Measurements from ENCODE around the gene MEIS1. TPM values are rescaled to one million over a fixed set of nuclear protein-coding genes. Genes with fewer than 3 reads are reported as not detected.

MEIS1 gene
- total RNA-seq, 2 experiments from 2014 or later = not detected

DNA sequence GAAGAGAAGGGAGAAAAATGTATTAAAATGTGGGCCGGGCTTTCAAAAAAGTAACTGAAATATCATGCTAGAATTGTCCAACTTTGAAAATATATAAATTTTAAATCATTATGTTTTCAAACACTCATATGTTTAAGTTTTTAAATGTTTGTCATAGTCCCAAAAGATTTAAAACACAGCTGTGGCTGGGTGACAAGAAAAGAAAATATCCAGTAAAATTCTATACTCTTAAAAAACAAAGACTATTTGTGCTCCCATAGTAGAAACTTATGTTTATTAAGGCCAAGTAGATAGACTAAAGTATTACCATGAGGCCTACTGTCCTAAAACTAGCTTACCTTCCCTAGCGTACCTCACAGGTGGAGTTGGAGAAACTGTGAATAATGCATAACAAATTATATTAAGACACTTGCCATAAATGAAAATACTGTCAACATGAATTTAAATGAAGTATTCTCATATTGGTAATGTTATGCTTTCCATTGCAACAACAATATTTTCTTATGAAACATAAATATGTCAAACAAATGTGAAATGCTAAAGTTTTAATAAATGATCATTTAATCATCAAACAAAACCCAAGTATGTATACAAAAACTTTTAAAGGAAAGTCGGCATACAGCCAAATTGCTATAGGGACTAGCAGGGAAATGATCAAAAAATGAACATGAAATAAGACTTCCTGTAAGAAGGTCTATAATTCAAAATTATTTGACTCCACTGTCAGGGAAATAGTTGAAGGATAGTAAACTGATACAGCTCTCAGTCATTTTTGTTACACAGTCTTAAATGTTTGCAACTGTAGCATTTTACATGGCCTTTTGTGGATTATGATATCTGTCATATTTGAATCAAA is 13.4 kb downstream of the MEIS1 start:
- no peaks in the 10 kb centered on the region for H3K9me3 Mint-ChIP-seq (ENCODE audit: low read depth)
- H3K4me3 Mint-ChIP-seq = no peak overlapping the region
- intact Hi-C loops (cut with DNase I, micrococcal nuclease) = no loop called here
- no peaks in the 10 kb centered on the region for H3K36me3 Mint-ChIP-seq (ENCODE audit: low read depth)
- no peaks in the 10 kb centered on the region for H3K4me1 Mint-ChIP-seq
- DNase-seq (no peak), ATAC-seq (no peak)
- ChIA-PET POLR2A (no interaction called here), CTCF (no interaction called here)
- H3K27me3 Mint-ChIP-seq = peaks cover 25% of the 10 kb centered on the region
- H3K27ac Mint-ChIP-seq = no peak overlapping the region

GRCh38 chr2:66452214-66452613 is 17.3 kb downstream of the MEIS1 start:
- Mint-ChIP-seq H3K4me3 (no peak overlapping the region), H3K27me3 (peaks cover 11% of the 10 kb centered on the region), H3K36me3 (ENCODE audit: low read depth) (no peaks in the 10 kb centered on the region), H3K9me3 (ENCODE audit: low read depth) (no peaks in the 10 kb centered on the region), H3K4me1 (no peaks in the 10 kb centered on the region), H3K27ac (no peak overlapping the region)
- ATAC-seq = no peak
- no peak for DNase-seq
- ChIA-PET POLR2A (no interaction called here), CTCF (no interaction called here)
- intact Hi-C loops (cut with DNase I, micrococcal nuclease) = no loop called here

DNA sequence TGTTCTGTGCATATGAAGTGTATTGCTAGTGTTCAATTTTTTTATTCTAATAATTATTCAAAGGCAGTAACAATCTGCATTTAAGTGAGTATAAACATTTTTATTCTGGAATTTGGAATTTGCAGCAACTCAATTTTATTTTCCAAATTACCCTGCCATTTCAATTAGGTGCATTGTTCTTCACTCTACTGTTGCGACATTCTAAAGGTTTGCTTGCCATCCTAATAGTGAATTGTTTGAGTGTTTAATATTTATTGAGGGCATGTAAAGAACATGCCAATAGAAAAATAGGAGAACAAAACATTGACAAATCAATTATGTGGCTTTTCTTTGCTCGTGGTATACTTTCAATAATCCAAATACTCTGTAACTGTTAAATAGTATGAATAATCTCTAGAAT is 18.0 kb downstream of the MEIS1 start:
- Mint-ChIP-seq H3K27ac (no peak overlapping the region), H3K36me3 (ENCODE audit: low read depth) (no peaks in the 10 kb centered on the region), H3K4me3 (no peak overlapping the region), H3K4me1 (no peaks in the 10 kb centered on the region), H3K27me3 (peaks cover 5% of the 10 kb centered on the region), H3K9me3 (ENCODE audit: low read depth) (no peaks in the 10 kb centered on the region)
- intact Hi-C loops (cut with DNase I, micrococcal nuclease) = no loop called here
- ChIA-PET POLR2A (no interaction called here), CTCF (no interaction called here)
- ATAC-seq (no peak), DNase-seq (no peak)

GRCh38 chr2:66455490-66455889 is 20.6 kb downstream of the MEIS1 start:
- ChIA-PET CTCF (no interaction called here), POLR2A (no interaction called here)
- DNase-seq (no peak), ATAC-seq (no peak)
- Mint-ChIP-seq H3K9me3 (ENCODE audit: low read depth) (no peaks in the 10 kb centered on the region), H3K4me3 (no peak overlapping the region), H3K4me1 (no peaks in the 10 kb centered on the region), H3K27ac (no peak overlapping the region), H3K27me3 (peaks cover 4% of the 10 kb centered on the region), H3K36me3 (ENCODE audit: low read depth) (no peaks in the 10 kb centered on the region)
- intact Hi-C loops (cut with DNase I, micrococcal nuclease) = no loop called here

DNA sequence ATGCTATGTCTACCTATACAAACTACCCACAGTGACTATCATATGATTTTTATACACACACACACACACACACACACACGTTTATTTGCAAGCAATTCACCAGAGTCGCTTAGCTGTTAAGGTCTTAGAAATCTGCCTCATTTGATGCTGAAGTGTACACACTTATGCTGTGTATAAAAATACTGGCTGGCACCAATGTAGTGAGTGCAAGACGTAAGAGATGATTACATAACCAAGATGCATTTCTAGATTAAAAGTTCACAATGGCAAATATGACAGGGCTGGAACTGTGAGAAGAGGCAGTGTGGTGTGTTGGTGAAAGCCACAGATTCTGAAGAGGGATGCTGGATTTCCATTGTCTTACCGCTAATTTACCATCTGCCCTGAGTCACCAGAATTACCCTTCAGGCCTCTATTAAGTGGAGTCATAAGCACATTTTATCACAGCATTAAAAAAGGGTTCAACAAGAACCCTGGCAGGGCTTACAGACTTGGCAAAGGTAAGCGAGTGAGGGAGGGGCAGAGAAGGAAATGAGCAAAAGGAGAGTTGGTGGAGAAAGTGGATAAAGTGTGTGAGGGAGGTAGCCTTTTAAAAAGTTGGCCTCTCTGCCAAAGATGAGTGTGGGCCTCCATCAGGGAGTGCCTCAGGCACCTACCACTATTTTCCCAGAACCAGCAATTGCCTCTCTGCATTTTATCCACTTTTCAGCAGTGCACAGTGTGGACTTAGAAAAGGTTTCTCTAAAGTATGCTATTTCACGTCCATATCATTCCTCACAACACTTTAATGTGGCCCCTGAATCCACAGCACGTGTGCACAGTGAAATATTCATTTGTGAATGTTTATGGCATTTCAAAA is 21.5 kb downstream of the MEIS1 start:
- Mint-ChIP-seq H3K36me3 (ENCODE audit: low read depth) (no peaks in the 10 kb centered on the region), H3K27me3 (no peaks in the 10 kb centered on the region), H3K4me3 (no peak overlapping the region), H3K9me3 (ENCODE audit: low read depth) (no peaks in the 10 kb centered on the region), H3K4me1 (no peaks in the 10 kb centered on the region), H3K27ac (no peak overlapping the region)
- intact Hi-C loops (cut with DNase I, micrococcal nuclease) = no loop called here
- DNase-seq (no peak), ATAC-seq (no peak)
- ChIA-PET POLR2A (no interaction called here), CTCF (no interaction called here)

- no peak for ATAC-seq
- ChIA-PET CTCF (no interaction called here), POLR2A (no interaction called here)
- no peaks in the 10 kb centered on the region for H3K4me1 Mint-ChIP-seq
- H3K9me3 Mint-ChIP-seq (ENCODE audit: low read depth) = no peaks in the 10 kb centered on the region
- no peaks in the 10 kb centered on the region for H3K36me3 Mint-ChIP-seq (ENCODE audit: low read depth)
- H3K27ac Mint-ChIP-seq = no peak overlapping the region
- intact Hi-C loops (cut with DNase I, micrococcal nuclease) = no loop called here
- DNase-seq = no peak
- no peaks in the 10 kb centered on the region for H3K27me3 Mint-ChIP-seq
- no peak overlapping the region for H3K4me3 Mint-ChIP-seq
These were observed 22.6 kb downstream of the MEIS1 start for GRCh38 chr2:66457545-66457944.

- Mint-ChIP-seq H3K27me3 (no peaks in the 10 kb centered on the region), H3K4me1 (no peaks in the 10 kb centered on the region), H3K27ac (no peak overlapping the region), H3K4me3 (no peak overlapping the region), H3K36me3 (ENCODE audit: low read depth) (no peaks in the 10 kb centered on the region), H3K9me3 (ENCODE audit: low read depth) (no peaks in the 10 kb centered on the region)
- ChIA-PET CTCF (no interaction called here), POLR2A (no interaction called here)
- DNase-seq (no peak), ATAC-seq (no peak)
- intact Hi-C loops (cut with DNase I, micrococcal nuclease) = no loop called here
These were observed 25.1 kb downstream of the MEIS1 start for GRCh38 chr2:66460031-66460430.

GRCh38 chr2:66461001-66461663 is 26.2 kb downstream of the MEIS1 start:
- no peaks in the 10 kb centered on the region for H3K27me3 Mint-ChIP-seq
- DNase-seq = no peak
- ChIA-PET CTCF (no interaction called here), POLR2A (no interaction called here)
- intact Hi-C loops (cut with DNase I, micrococcal nuclease) = no loop called here
- no peak overlapping the region for H3K4me3 Mint-ChIP-seq
- H3K4me1 Mint-ChIP-seq = no peaks in the 10 kb centered on the region
- no peaks in the 10 kb centered on the region for H3K9me3 Mint-ChIP-seq (ENCODE audit: low read depth)
- ATAC-seq = no peak
- no peaks in the 10 kb centered on the region for H3K36me3 Mint-ChIP-seq (ENCODE audit: low read depth)
- no peak overlapping the region for H3K27ac Mint-ChIP-seq

DNA sequence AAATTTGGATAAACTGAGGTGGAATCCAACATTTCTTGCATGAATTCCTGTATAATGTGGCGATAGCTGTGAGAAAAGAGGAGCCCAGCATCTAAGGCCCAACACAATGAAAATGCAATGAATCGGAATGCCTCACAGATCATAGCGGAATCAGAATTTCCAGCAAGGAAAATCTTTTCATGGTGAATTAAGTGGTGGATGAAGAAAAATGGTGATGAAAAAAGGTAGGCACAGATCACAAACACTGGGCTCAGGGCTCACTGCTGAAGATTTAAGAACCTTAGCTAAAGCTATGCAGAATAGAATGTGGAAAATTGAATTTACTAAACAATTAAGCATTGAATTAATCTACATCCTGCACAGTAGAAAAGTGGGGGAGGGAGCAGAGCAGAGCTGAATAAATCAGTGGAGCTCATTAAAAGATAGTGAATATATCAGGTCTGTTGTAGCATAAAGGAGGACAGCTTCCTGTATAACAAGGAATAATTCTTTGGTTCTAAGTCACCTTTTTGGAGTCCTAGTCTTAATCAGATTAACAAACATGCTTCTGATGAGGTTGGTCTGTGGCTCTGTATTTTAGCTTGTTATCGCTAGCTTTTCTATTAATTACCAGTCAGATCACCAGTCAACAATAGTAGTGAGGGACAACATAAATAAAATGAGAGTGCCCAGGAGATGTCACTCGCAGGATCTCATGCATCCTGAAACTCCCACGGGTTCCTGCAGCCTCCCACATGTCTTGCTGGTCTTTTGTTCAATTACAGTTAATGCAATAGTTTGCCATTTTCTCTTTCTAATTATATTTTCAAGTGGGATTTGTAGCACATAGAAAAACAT is 27.0 kb downstream of the MEIS1 start:
- ChIA-PET CTCF (no interaction called here), POLR2A (no interaction called here)
- no peak overlapping the region for H3K4me3 Mint-ChIP-seq
- DNase-seq = no peak
- intact Hi-C loops (cut with DNase I, micrococcal nuclease) = no loop called here
- H3K27ac Mint-ChIP-seq = no peak overlapping the region
- ATAC-seq = no peak
- no peaks in the 10 kb centered on the region for H3K27me3 Mint-ChIP-seq
- H3K4me1 Mint-ChIP-seq = no peaks in the 10 kb centered on the region
- H3K9me3 Mint-ChIP-seq (ENCODE audit: low read depth) = no peaks in the 10 kb centered on the region
- no peaks in the 10 kb centered on the region for H3K36me3 Mint-ChIP-seq (ENCODE audit: low read depth)

DNA sequence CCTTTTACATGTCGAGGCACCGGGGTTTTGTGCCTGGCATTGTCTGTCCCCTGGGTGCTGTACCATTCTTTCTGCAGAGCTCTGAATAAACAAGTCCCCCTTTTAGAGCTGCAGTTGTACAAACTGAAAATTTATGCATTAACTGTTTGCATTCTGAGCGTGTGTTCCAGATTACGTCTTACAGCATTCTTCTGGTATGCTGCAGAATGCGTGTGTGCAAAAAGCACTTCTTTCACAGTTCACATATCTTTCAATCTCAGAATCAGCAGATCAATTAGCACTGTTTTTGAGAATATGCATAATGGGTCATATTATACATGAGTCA is 27.5 kb downstream of the MEIS1 start:
- ChIA-PET POLR2A (no interaction called here), CTCF (no interaction called here)
- ATAC-seq = no peak
- Mint-ChIP-seq H3K9me3 (ENCODE audit: low read depth) (no peaks in the 10 kb centered on the region), H3K27ac (no peak overlapping the region), H3K4me3 (no peak overlapping the region), H3K27me3 (peaks cover under 1% of the 10 kb centered on the region), H3K36me3 (ENCODE audit: low read depth) (no peaks in the 10 kb centered on the region), H3K4me1 (no peaks in the 10 kb centered on the region)
- intact Hi-C loops (cut with DNase I, micrococcal nuclease) = no loop called here
- DNase-seq = no peak

- DNase-seq (no peak), ATAC-seq (no peak)
- Mint-ChIP-seq H3K36me3 (ENCODE audit: low read depth) (no peaks in the 10 kb centered on the region), H3K27ac (no peak overlapping the region), H3K4me1 (no peaks in the 10 kb centered on the region), H3K9me3 (ENCODE audit: low read depth) (no peaks in the 10 kb centered on the region), H3K27me3 (peaks cover 2% of the 10 kb centered on the region), H3K4me3 (no peak overlapping the region)
- CTCF ChIA-PET = no interaction called here
- intact Hi-C loops (cut with DNase I, micrococcal nuclease) = no loop called here
- POLR2A ChIA-PET = no interaction called here
These were observed 28.4 kb downstream of the MEIS1 start for GRCh38 chr2:66463206-66463755.

Measured in activated CD4-positive, alpha-beta T cell treated with anti-CD3 and anti-CD28 coated beads for 36 hours (primary cell).